Erythroblast (primary cell): ENCODE measurements around the gene ADCY5.

Experiments
- GATA1 ChIP-seq: IDR thresholded peaks from 2 replicates; pipeline ENCODE4 v1.6.1; 2011; ENCODE audit warnings: low read depth, mild to moderate bottlenecking, control low read depth, low read length, moderate library complexity
- POLR2A ChIP-seq: IDR thresholded peaks from 2 replicates; pipeline ENCODE4 v1.6.1; 2011; ENCODE audit warnings: mild to moderate bottlenecking, low read length

- no peak for TF ChIP-seq POLR2A
- no peak for TF ChIP-seq GATA1
Observed at GRCh38 chr3:123340336-123340735, 108.6 kb downstream of the ADCY5 start.
